ENCODE measurements around the gene LBX1. TPM values are rescaled to one million over a fixed set of nuclear protein-coding genes. Genes with fewer than 3 reads are reported as not detected.

The LBX1 gene
- total RNA-seq, 1 donor: not detected

DNA sequence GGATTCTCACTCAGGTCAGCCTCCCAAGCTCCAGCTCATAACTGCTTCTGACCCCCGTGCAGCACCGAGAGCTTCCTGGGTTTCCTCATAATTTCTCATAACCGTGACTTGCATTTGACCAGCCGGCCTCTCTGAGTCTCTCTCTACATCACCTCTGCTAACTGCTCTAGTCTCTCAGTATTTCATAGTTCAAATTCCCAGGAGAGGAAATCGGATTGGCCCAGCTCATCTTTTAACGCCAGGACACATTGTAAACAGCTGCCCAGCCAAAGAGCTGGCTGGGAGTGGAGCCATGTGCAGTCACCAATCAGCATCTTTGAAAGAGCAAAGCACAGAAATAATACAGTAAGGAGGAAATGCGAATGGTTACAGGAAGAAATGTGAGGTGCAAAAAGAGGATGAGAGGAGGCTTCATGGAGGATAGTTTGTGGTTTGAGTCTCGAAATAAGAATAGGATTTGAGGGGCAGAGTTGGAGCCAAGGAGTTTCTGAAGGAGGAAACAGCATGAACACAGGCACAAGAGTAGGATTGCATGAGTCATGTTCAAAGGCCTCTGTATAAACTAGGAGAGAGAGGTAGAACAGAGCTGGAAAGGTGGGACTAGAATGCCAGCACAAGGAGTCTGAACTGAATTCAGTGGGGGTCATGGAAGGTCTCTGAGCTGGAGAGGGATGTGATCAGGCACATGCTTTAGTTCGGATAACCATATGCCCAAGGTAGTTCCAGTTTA is 15.2 kb upstream of the LBX1 start:
- DNase-seq (ENCODE audit: low read depth): peak; percentile 62
- TF ChIP-seq CTCF (IDR thresholded peaks at IDR 0.05; ENCODE audit: insufficient read depth, low read length): no peak
- H3K4me3 ChIP-seq (ENCODE audit: low read depth, low read length): no peak overlapping the region

- TF ChIP-seq CTCF (IDR thresholded peaks at IDR 0.05; ENCODE audit: insufficient read depth, low read length): no peak
- DNase-seq (ENCODE audit: low read depth): no peak
- no peak overlapping the region for H3K4me3 ChIP-seq (ENCODE audit: low read depth, low read length)
Measured at GRCh38 chr10:101241840-101242707, 12.8 kb upstream of the LBX1 start.

DNA sequence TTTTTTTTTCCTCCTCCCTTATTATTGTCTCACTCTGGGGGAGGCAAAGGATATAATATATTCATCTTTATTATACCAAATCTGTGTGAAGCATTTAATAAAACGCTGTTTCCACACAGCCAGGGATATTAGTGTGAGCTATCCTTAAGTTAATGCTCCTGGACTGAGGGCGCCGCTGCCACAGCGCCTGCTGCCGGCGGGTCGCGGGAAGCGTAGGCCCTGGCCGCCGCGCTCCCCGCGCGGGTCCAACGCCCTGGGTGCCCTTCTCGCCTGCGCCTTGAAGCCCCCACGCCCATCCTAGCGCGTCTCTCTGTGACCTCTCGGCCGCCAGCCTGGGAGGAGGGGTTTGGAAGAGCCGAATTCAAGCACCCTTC is 9.5 kb upstream of the LBX1 start:
- no peak for DNase-seq (ENCODE audit: low read depth)
- no peak overlapping the region for H3K4me3 ChIP-seq (ENCODE audit: low read depth, low read length)
- peak; percentile 41 for TF ChIP-seq CTCF (IDR thresholded peaks at IDR 0.05; ENCODE audit: insufficient read depth, low read length)

GRCh38 chr10:101237982-101238731 is 8.9 kb upstream of the LBX1 start:
- TF ChIP-seq CTCF (IDR thresholded peaks at IDR 0.05; ENCODE audit: insufficient read depth, low read length): no peak
- H3K4me3 ChIP-seq (ENCODE audit: low read depth, low read length): no peak overlapping the region
- DNase-seq (ENCODE audit: low read depth): no peak

DNA sequence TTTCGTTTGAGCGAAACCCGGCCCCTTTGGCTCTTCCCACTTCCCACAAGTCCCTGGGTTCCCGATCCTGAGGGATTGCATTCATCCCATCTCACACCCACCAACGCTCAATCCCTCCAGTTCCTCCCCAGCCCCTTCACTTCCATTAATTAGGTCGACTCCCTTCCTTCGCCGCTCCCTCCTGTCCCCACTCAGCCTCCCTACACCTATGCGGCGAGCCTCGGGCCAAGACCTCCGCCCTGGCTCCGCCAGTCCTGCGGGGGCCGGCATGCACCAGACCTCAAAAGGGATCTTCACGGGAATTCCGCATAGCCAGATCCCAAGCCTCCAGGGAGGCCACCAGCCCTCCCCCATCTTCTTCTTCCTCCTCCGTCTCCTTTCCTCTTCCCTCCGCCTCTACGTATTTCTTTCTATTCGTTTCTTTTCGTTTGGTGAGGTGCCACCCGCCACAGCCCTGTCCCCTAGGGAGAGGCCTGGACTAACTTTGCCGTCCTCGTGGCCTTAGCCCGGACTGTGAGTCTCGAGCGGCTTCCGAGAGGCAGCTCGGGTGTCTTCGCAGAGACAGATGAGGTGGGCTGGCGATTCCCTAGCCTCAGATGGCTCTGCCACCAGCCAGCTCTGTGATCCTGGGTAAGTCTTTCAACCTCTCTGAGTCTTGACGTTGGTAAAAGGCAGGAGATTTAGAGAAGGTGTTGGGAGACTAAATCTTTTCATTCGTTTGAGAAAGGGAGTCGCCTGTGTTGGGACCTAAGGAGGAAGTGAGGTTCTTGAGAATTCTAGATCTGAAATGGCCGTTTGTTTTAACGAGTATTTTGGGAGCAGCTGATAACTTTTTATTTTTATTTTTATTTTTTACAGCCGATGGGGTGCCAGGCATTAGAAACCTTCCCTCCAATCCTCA is 8.1 kb upstream of the LBX1 start:
- no peak for TF ChIP-seq CTCF (IDR thresholded peaks at IDR 0.05; ENCODE audit: insufficient read depth, low read length)
- peak; percentile 28 for DNase-seq (ENCODE audit: low read depth)
- H3K4me3 ChIP-seq (ENCODE audit: low read depth, low read length): no peak overlapping the region

Measured in fibroblast of the aortic adventitia (primary cell).